Neural cell (in vitro differentiated cells): ENCODE results near the gene NTHL1. TPM values are rescaled to one million over a fixed set of nuclear protein-coding genes. Genes with fewer than 3 reads are reported as not detected.

Experiments used
- H2AFZ ChIP-seq: fragments of 200-600, 300-800 bp; sonication (generic), shearing (Covaris generic); 2 replicates; pipeline ENCODE4 v1.6.0; 2014; ENCODE audit warnings: low read depth, mild to moderate bottlenecking, antibody characterized with exemption, low read length, moderate library complexity
- H3F3A ChIP-seq: fragments of 200-600 bp; shearing (Covaris generic); 2 replicates; pipeline ENCODE4 v1.6.1; 2016; ENCODE audit warnings: mild to moderate bottlenecking, moderate library complexity, mixed read lengths, antibody characterized with exemption, low read length; ENCODE audit not compliant: insufficient read depth, poor library complexity, severe bottlenecking
- H3K27ac ChIP-seq: fragments of 200-600, 300-800 bp; sonication (generic), shearing (Covaris generic); 2 replicates; pipeline ENCODE4 v1.5.1; 2014; ENCODE audit warnings: mild to moderate bottlenecking, low read length, moderate library complexity
- H3K27me3 ChIP-seq: fragments of 300-800, 200-600 bp; sonication (generic), shearing (Covaris generic); 2 replicates; pipeline ENCODE4 v1.6.0; 2014; ENCODE audit warnings: mild to moderate bottlenecking, low read depth, low read length, moderate library complexity; ENCODE audit not compliant: insufficient read depth
- H3K36me3 ChIP-seq: fragments of 300-800, 200-600 bp; sonication (generic), shearing (Covaris generic); 2 replicates; pipeline ENCODE4 v1.5.1; 2014; ENCODE audit warnings: mild to moderate bottlenecking, antibody characterized with exemption, low read length, moderate library complexity; ENCODE audit not compliant: insufficient read depth
- H3K4me2 ChIP-seq: fragments of 300-800, 200-600 bp; sonication (generic), shearing (Covaris generic); 2 replicates; pipeline ENCODE4 v1.6.0; 2014; ENCODE audit warnings: mild to moderate bottlenecking, low read length
- H3K4me3 ChIP-seq: fragments of 300-800, 200-600 bp; sonication (generic), shearing (Covaris generic); 2 replicates; pipeline ENCODE4 v1.5.1; 2014; ENCODE audit warnings: mild to moderate bottlenecking, low read length, moderate library complexity
- H3K79me2 ChIP-seq: fragments of 200-600 bp; shearing (Covaris generic); replicated peaks from 2 replicates; pipeline ENCODE4 v1.6.0; 2014; ENCODE audit warnings: mild to moderate bottlenecking, low read length, moderate library complexity; ENCODE audit not compliant: insufficient read depth
- H3K9ac ChIP-seq: fragments of 300-800, 200-600 bp; sonication (generic), shearing (Covaris generic); 2 replicates; pipeline ENCODE4 v1.6.1; 2016; ENCODE audit warnings: mild to moderate bottlenecking, low read length, mixed read lengths
- H3K9me2 ChIP-seq: fragments of 200-600 bp; shearing (Covaris generic); 2 replicates; pipeline ENCODE4 v1.6.1; 2016; ENCODE audit warnings: mild to moderate bottlenecking, low read length, mixed read lengths; ENCODE audit not compliant: insufficient read depth
- H3K9me3 ChIP-seq: fragments of 200-600, 300-800 bp; sonication (generic), shearing (Covaris generic); 2 replicates; pipeline ENCODE4 v1.6.1; 2016; ENCODE audit warnings: mild to moderate bottlenecking, mixed run types, low read length, moderate library complexity, mixed read lengths
- H4K20me1 ChIP-seq: fragments of 200-600 bp; shearing (Covaris generic); 2 replicates; pipeline ENCODE4 v1.6.1; 2016; ENCODE audit warnings: mild to moderate bottlenecking, mixed run types; ENCODE audit not compliant: insufficient read depth
- EP300 ChIP-seq: fragments of 450-650 bp; conservative IDR thresholded peaks from 2 replicates; pipeline ENCODE4 v1.6.1; 2014; ENCODE audit warnings: antibody characterized with exemption, mild to moderate bottlenecking, moderate library complexity; ENCODE audit not compliant: poor library complexity, severe bottlenecking
- EZH2 ChIP-seq: fragments of 200-600, 300-800 bp; shearing (Covaris generic), sonication (generic); IDR thresholded peaks from 2 replicates; pipeline ENCODE4 v1.6.1; 2014; ENCODE audit warnings: antibody characterized with exemption, low read length, borderline replicate concordance, mild to moderate bottlenecking; ENCODE audit not compliant: insufficient read depth, poor library complexity, severe bottlenecking
- MXI1 ChIP-seq: fragments of 450-650 bp; conservative IDR thresholded peaks from 2 replicates; pipeline ENCODE4 v1.6.1; 2014; ENCODE audit warnings: antibody characterized with exemption, mild to moderate bottlenecking; ENCODE audit not compliant: poor library complexity, severe bottlenecking
- POLR2AphosphoS5 ChIP-seq: IDR thresholded peaks from 2 replicates; pipeline ENCODE4 v1.6.1; 2012
- RAD21 ChIP-seq: fragments of 450-650 bp; conservative IDR thresholded peaks from 2 replicates; pipeline ENCODE4 v1.6.1; 2014; ENCODE audit warnings: antibody characterized with exemption, mild to moderate bottlenecking, moderate library complexity
- SMC3 ChIP-seq: fragments of 450-650 bp; conservative IDR thresholded peaks from 2 replicates; pipeline ENCODE4 v1.6.1; 2014; ENCODE audit warnings: antibody characterized with exemption, mild to moderate bottlenecking, moderate library complexity; ENCODE audit not compliant: poor library complexity
- TAF1 ChIP-seq: IDR thresholded peaks from 2 replicates; pipeline ENCODE4 v1.6.1; 2012; ENCODE audit warnings: low read depth
- polyA plus RNA-seq: library from polyadenylated mRNA; depleted of rRNA; stranded (reverse); fragments of >200 nt; gene quantifications from 2 replicates; pipeline ENCODE4 v1.2.3, GENCODE V29; 2014
- TF ChIP-seq, protein P1 (sequence below): IDR thresholded peaks from 2 replicates; pipeline ENCODE4 v1.6.1; 2012; ENCODE audit warnings: borderline replicate concordance
- TF ChIP-seq, protein P2 (sequence below): fragments of 450-650 bp; IDR thresholded peaks from 2 replicates; pipeline ENCODE4 v1.5.1; 2014; ENCODE audit warnings: antibody characterized with exemption, mild to moderate bottlenecking, moderate library complexity; ENCODE audit not compliant: poor library complexity, severe bottlenecking

NTHL1 gene
- polyA plus RNA-seq, 1 donor from 2014 or later: 43.1 TPM

DNA sequence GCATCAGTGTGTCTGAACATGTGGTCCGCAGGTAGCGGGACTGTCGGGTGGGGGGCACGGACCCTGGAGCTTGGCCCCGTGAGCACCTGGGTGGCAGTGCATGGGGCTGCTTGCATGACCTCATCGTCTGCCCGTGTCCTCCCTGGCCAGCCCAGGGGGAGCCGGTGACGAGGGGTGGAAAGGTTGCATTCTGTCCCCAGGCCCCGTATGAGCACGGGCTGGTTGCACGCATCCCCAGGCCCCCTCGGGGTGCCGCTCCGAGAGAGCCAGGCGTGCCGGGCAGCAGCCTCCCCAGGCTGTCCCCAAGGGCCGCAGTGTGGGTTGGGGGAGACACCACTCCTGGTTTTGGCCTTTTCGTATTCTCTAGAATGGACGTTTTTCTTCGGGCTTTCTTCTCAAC is 30.1 kb upstream of the NTHL1 start:
- Histone ChIP-seq H3K4me3 (no peak overlapping the region), H3K79me2 (no peaks in the 10 kb centered on the region), H3K36me3 (no peaks in the 10 kb centered on the region), H3K9ac (no peak overlapping the region), H3K9me2 (no peaks in the 10 kb centered on the region), H4K20me1 (no peaks in the 10 kb centered on the region), H2AFZ (no peak overlapping the region), H3F3A (no peaks in the 10 kb centered on the region), H3K27ac (no peak overlapping the region), H3K9me3 (no peaks in the 10 kb centered on the region), H3K4me2 (no peak overlapping the region), H3K27me3 (no peaks in the 10 kb centered on the region)
- TF ChIP-seq, protein P1, sequence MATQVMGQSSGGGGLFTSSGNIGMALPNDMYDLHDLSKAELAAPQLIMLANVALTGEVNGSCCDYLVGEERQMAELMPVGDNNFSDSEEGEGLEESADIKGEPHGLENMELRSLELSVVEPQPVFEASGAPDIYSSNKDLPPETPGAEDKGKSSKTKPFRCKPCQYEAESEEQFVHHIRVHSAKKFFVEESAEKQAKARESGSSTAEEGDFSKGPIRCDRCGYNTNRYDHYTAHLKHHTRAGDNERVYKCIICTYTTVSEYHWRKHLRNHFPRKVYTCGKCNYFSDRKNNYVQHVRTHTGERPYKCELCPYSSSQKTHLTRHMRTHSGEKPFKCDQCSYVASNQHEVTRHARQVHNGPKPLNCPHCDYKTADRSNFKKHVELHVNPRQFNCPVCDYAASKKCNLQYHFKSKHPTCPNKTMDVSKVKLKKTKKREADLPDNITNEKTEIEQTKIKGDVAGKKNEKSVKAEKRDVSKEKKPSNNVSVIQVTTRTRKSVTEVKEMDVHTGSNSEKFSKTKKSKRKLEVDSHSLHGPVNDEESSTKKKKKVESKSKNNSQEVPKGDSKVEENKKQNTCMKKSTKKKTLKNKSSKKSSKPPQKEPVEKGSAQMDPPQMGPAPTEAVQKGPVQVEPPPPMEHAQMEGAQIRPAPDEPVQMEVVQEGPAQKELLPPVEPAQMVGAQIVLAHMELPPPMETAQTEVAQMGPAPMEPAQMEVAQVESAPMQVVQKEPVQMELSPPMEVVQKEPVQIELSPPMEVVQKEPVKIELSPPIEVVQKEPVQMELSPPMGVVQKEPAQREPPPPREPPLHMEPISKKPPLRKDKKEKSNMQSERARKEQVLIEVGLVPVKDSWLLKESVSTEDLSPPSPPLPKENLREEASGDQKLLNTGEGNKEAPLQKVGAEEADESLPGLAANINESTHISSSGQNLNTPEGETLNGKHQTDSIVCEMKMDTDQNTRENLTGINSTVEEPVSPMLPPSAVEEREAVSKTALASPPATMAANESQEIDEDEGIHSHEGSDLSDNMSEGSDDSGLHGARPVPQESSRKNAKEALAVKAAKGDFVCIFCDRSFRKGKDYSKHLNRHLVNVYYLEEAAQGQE: no peak
- TF ChIP-seq RAD21 (no peak), POLR2AphosphoS5 (no peak), TAF1 (no peak), SMC3 (no peak), EZH2 (no peak), EP300 (no peak), MXI1 (no peak)
- TF ChIP-seq, protein P2, sequence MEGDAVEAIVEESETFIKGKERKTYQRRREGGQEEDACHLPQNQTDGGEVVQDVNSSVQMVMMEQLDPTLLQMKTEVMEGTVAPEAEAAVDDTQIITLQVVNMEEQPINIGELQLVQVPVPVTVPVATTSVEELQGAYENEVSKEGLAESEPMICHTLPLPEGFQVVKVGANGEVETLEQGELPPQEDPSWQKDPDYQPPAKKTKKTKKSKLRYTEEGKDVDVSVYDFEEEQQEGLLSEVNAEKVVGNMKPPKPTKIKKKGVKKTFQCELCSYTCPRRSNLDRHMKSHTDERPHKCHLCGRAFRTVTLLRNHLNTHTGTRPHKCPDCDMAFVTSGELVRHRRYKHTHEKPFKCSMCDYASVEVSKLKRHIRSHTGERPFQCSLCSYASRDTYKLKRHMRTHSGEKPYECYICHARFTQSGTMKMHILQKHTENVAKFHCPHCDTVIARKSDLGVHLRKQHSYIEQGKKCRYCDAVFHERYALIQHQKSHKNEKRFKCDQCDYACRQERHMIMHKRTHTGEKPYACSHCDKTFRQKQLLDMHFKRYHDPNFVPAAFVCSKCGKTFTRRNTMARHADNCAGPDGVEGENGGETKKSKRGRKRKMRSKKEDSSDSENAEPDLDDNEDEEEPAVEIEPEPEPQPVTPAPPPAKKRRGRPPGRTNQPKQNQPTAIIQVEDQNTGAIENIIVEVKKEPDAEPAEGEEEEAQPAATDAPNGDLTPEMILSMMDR: no peak

DNA sequence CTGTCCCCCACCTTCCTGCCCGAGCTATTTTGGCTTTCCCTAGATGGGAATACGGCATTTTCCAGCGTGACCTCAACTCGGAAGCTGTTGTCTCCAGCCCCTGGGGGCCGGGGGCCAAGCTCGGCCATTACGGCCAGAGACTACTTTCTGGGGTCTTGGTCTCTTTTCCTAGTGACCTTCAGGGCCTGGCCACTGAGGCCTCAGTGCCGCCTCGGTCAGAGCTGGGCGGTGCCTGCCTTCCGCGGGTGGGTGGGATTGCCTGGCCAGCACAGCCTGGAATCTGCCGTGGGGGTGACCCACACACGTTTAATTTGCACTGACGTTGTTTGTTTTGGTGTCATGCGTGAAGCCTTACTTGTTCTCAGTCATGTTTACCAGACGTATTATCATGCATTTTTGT is 29.4 kb upstream of the NTHL1 start:
- TF ChIP-seq, protein P1: no peak
- TF ChIP-seq SMC3: no peak
- TF ChIP-seq MXI1: no peak
- TF ChIP-seq RAD21: no peak
- no peak for TF ChIP-seq TAF1
- no peak for TF ChIP-seq POLR2AphosphoS5
- no peak for TF ChIP-seq EP300
- TF ChIP-seq, protein P2: no peak
- no peak for TF ChIP-seq EZH2
- H3K9me2 ChIP-seq: no peaks in the 10 kb centered on the region
- no peak overlapping the region for H2AFZ ChIP-seq
- H3K27ac ChIP-seq: no peak overlapping the region
- H3K79me2 ChIP-seq: no peaks in the 10 kb centered on the region
- H3K27me3 ChIP-seq: no peaks in the 10 kb centered on the region
- H3K36me3 ChIP-seq: no peaks in the 10 kb centered on the region
- H4K20me1 ChIP-seq: no peaks in the 10 kb centered on the region
- H3K9me3 ChIP-seq: no peaks in the 10 kb centered on the region
- no peak overlapping the region for H3K4me3 ChIP-seq
- no peak overlapping the region for H3K9ac ChIP-seq
- no peaks in the 10 kb centered on the region for H3F3A ChIP-seq
- no peak overlapping the region for H3K4me2 ChIP-seq
